Dendritic cell treated with granulocyte-macrophage colony-stimulating factor and Interleukin-4, amounts not matched to agents 40 ng/mL and 50 ng/mL, for 4 days (primary cell): ENCODE data around the gene SMARCC2.

Experiments used
- H3K27ac Mint-ChIP-seq: one replicate; pipeline ENCODE4 v1.8.0; 2022; ENCODE audit warnings: mild to moderate bottlenecking, mixed read lengths
- H3K27me3 Mint-ChIP-seq: one replicate; pipeline ENCODE4 v1.8.0; 2022; ENCODE audit warnings: mild to moderate bottlenecking, mixed read lengths
- H3K36me3 Mint-ChIP-seq: one replicate; pipeline ENCODE4 v1.8.0; 2022; ENCODE audit warnings: low read depth, mixed read lengths
- H3K4me1 Mint-ChIP-seq: one replicate; pipeline ENCODE4 v1.8.0; 2022; ENCODE audit warnings: low read depth, mixed read lengths
- H3K4me3 Mint-ChIP-seq: one replicate; pipeline ENCODE4 v1.8.0; 2022; ENCODE audit warnings: mild to moderate bottlenecking, moderate library complexity, mixed read lengths
- H3K9me3 Mint-ChIP-seq: one replicate; pipeline ENCODE4 v1.8.0; 2022; ENCODE audit warnings: mixed read lengths
- intact Hi-C: fragments of 100-400 bp; cut with micrococcal nuclease; formaldehyde crosslinking; loops from one replicate; pipeline ENCODE4 v1.15.0; 2022

SMARCC2 gene

GRCh38 chr12:56221757-56222530 lies 32.7 kb upstream of the SMARCC2 start, which contains the start of gene RNF41:
Gene RNF41 (minus strand): TSS chr12:56221922. CDS start chr12:56214047, 7,875 bp downstream.
- H3K36me3 Mint-ChIP-seq: peaks cover 27% of the 10 kb centered on the region
- peak within 1 kb of the TSS; percentile 99 for H3K4me3 Mint-ChIP-seq
- intact Hi-C loops: loop anchor here (2.0 to 5.0 kb wide), 2 partner anchors 15 to 35 kb away; partner anchors contain the start of gene ANKRD52
- peaks cover 56% of the 10 kb centered on the region for H3K4me1 Mint-ChIP-seq
- no peaks in the 10 kb centered on the region for H3K27me3 Mint-ChIP-seq
- H3K27ac Mint-ChIP-seq: peak within 1 kb of the TSS; percentile 100
- H3K9me3 Mint-ChIP-seq: no peaks in the 10 kb centered on the region

- H3K4me1 Mint-ChIP-seq: peaks cover 63% of the 10 kb centered on the region
- peak overlapping the region; percentile 100 for H3K27ac Mint-ChIP-seq
- H3K4me3 Mint-ChIP-seq: peak overlapping the region; percentile 99
- H3K9me3 Mint-ChIP-seq: no peaks in the 10 kb centered on the region
- no peaks in the 10 kb centered on the region for H3K27me3 Mint-ChIP-seq
- H3K36me3 Mint-ChIP-seq: peaks cover 29% of the 10 kb centered on the region
- intact Hi-C loops: loop anchor here (5.0 kb wide), 1 partner anchor 36 kb away; the partner anchor contains the start of gene ANKRD52
Measured at GRCh38 chr12:56221232-56221756, 32.0 kb upstream of the SMARCC2 start.

- no peaks in the 10 kb centered on the region for H3K9me3 Mint-ChIP-seq
- peak overlapping the region; percentile 100 for H3K27ac Mint-ChIP-seq
- no peaks in the 10 kb centered on the region for H3K27me3 Mint-ChIP-seq
- intact Hi-C loops: loop anchor here (1.0 to 5.0 kb wide), 2 partner anchors 27 to 37 kb away; partner anchors contain the start of gene ANKRD52
- peaks cover 63% of the 10 kb centered on the region for H3K4me1 Mint-ChIP-seq
- H3K4me3 Mint-ChIP-seq: peak overlapping the region; percentile 99
- H3K36me3 Mint-ChIP-seq: peaks cover 31% of the 10 kb centered on the region
Measured at GRCh38 chr12:56220611-56221231, 31.4 kb upstream of the SMARCC2 start.

GRCh38 chr12:56219840-56220239 lies 30.6 kb upstream of the SMARCC2 start:
- intact Hi-C loops: loop anchor here (1.0 to 5.0 kb wide), 2 partner anchors 27 to 37 kb away; partner anchors contain the start of gene ANKRD52
- H3K27ac Mint-ChIP-seq: peak overlapping the region; percentile 30
- peaks cover 55% of the 10 kb centered on the region for H3K4me1 Mint-ChIP-seq
- H3K27me3 Mint-ChIP-seq: no peaks in the 10 kb centered on the region
- no peak overlapping the region for H3K4me3 Mint-ChIP-seq
- H3K9me3 Mint-ChIP-seq: no peaks in the 10 kb centered on the region
- peaks cover 40% of the 10 kb centered on the region for H3K36me3 Mint-ChIP-seq

GRCh38 chr12:56216461-56216860 lies 27.2 kb upstream of the SMARCC2 start:
- Mint-ChIP-seq H3K36me3 (peaks cover 66% of the 10 kb centered on the region), H3K4me3 (no peak overlapping the region), H3K4me1 (peaks cover 22% of the 10 kb centered on the region), H3K27me3 (no peaks in the 10 kb centered on the region), H3K9me3 (no peaks in the 10 kb centered on the region), H3K27ac (no peak overlapping the region)
- intact Hi-C loops: no loop called here

- H3K4me3 Mint-ChIP-seq: no peak overlapping the region
- H3K9me3 Mint-ChIP-seq: no peaks in the 10 kb centered on the region
- no peaks in the 10 kb centered on the region for H3K27me3 Mint-ChIP-seq
- no peak overlapping the region for H3K27ac Mint-ChIP-seq
- intact Hi-C loops: no loop called here
- peaks cover 86% of the 10 kb centered on the region for H3K36me3 Mint-ChIP-seq
- peaks cover 11% of the 10 kb centered on the region for H3K4me1 Mint-ChIP-seq
Measured at GRCh38 chr12:56213878-56214277, 24.6 kb upstream of the SMARCC2 start.

GRCh38 chr12:56212361-56212760 lies 23.1 kb upstream of the SMARCC2 start:
- peaks cover 100% of the 10 kb centered on the region for H3K36me3 Mint-ChIP-seq
- H3K4me1 Mint-ChIP-seq: peaks cover 11% of the 10 kb centered on the region
- H3K27me3 Mint-ChIP-seq: no peaks in the 10 kb centered on the region
- no peak overlapping the region for H3K27ac Mint-ChIP-seq
- no peak overlapping the region for H3K4me3 Mint-ChIP-seq
- no peaks in the 10 kb centered on the region for H3K9me3 Mint-ChIP-seq
- intact Hi-C loops: no loop called here

GRCh38 chr12:56208006-56208405 lies 18.7 kb upstream of the SMARCC2 start:
- Mint-ChIP-seq H3K4me1 (peaks cover 10% of the 10 kb centered on the region), H3K9me3 (no peaks in the 10 kb centered on the region), H3K4me3 (no peak overlapping the region), H3K36me3 (peaks cover 92% of the 10 kb centered on the region), H3K27ac (no peak overlapping the region), H3K27me3 (no peaks in the 10 kb centered on the region)
- intact Hi-C loops: no loop called here

- intact Hi-C loops: loop anchor here (2.0 kb wide), 1 partner anchor 16 kb away; no protein-coding TSS in a partner anchor
- H3K27me3 Mint-ChIP-seq: no peaks in the 10 kb centered on the region
- H3K27ac Mint-ChIP-seq: no peak overlapping the region
- peaks cover 10% of the 10 kb centered on the region for H3K4me1 Mint-ChIP-seq
- H3K9me3 Mint-ChIP-seq: no peaks in the 10 kb centered on the region
- H3K36me3 Mint-ChIP-seq: peaks cover 78% of the 10 kb centered on the region
- no peak overlapping the region for H3K4me3 Mint-ChIP-seq
Measured at GRCh38 chr12:56206452-56207166, 17.3 kb upstream of the SMARCC2 start.

GRCh38 chr12:56205445-56205844 lies 16.2 kb upstream of the SMARCC2 start:
- H3K27me3 Mint-ChIP-seq: no peaks in the 10 kb centered on the region
- no peak overlapping the region for H3K27ac Mint-ChIP-seq
- H3K9me3 Mint-ChIP-seq: no peaks in the 10 kb centered on the region
- peaks cover 10% of the 10 kb centered on the region for H3K4me1 Mint-ChIP-seq
- peaks cover 66% of the 10 kb centered on the region for H3K36me3 Mint-ChIP-seq
- intact Hi-C loops: no loop called here
- H3K4me3 Mint-ChIP-seq: no peak overlapping the region

- Mint-ChIP-seq H3K4me3 (no peak overlapping the region), H3K36me3 (peaks cover 54% of the 10 kb centered on the region), H3K9me3 (no peaks in the 10 kb centered on the region), H3K27me3 (no peaks in the 10 kb centered on the region), H3K27ac (no peak overlapping the region), H3K4me1 (peaks cover 10% of the 10 kb centered on the region)
- intact Hi-C loops: no loop called here
Measured at GRCh38 chr12:56204275-56204674, 15.0 kb upstream of the SMARCC2 start.

GRCh38 chr12:56202838-56203237 lies 13.6 kb upstream of the SMARCC2 start:
- H3K36me3 Mint-ChIP-seq: peaks cover 40% of the 10 kb centered on the region

GRCh38 chr12:56202366-56202765 lies 13.1 kb upstream of the SMARCC2 start:
- H3K27ac Mint-ChIP-seq: no peak overlapping the region
- intact Hi-C loops: no loop called here
- peaks cover 35% of the 10 kb centered on the region for H3K36me3 Mint-ChIP-seq
- H3K9me3 Mint-ChIP-seq: no peaks in the 10 kb centered on the region
- H3K4me1 Mint-ChIP-seq: peaks cover 10% of the 10 kb centered on the region
- H3K4me3 Mint-ChIP-seq: no peak overlapping the region
- no peaks in the 10 kb centered on the region for H3K27me3 Mint-ChIP-seq

More at GRCh38 chr12:56202838-56203237, 13.6 kb upstream of the SMARCC2 start:
- H3K27me3 Mint-ChIP-seq: no peaks in the 10 kb centered on the region
- H3K4me3 Mint-ChIP-seq: no peak overlapping the region
- intact Hi-C loops: no loop called here
- H3K4me1 Mint-ChIP-seq: peaks cover 10% of the 10 kb centered on the region
- H3K9me3 Mint-ChIP-seq: no peaks in the 10 kb centered on the region
- H3K27ac Mint-ChIP-seq: no peak overlapping the region
